GM12872 (cell line): Measurements from ENCODE around the gene CD207.

Source experiments
- CTCF ChIP-seq: IDR thresholded peaks from 3 replicates; pipeline ENCODE4 v1.5.1; 2011; ENCODE audit warnings: low read depth, mild to moderate bottlenecking, low read length, moderate library complexity; ENCODE audit not compliant: insufficient read depth

Gene CD207

GRCh38 chr2:70834106-70834505 lies 1.5 kb downstream of the CD207 start:
- TF ChIP-seq CTCF = no peak

- no peak for TF ChIP-seq CTCF
These were observed 2.4 kb downstream of the CD207 start for GRCh38 chr2:70833246-70833645.

- no peak for TF ChIP-seq CTCF
These were observed 3.2 kb downstream of the CD207 start for GRCh38 chr2:70832386-70832785.

GRCh38 chr2:70831861-70832260 lies 3.8 kb downstream of the CD207 start:
- TF ChIP-seq CTCF = no peak

GRCh38 chr2:70830366-70830765 lies 5.2 kb downstream of the CD207 start:
- TF ChIP-seq CTCF = no peak

GRCh38 chr2:70829916-70830315 lies 5.7 kb downstream of the CD207 start:
- TF ChIP-seq CTCF = no peak

- no peak for TF ChIP-seq CTCF
These were observed 6.4 kb downstream of the CD207 start for GRCh38 chr2:70828914-70829824.
